Measurements from ENCODE around the gene ZNF639. TPM values are rescaled to one million over a fixed set of nuclear protein-coding genes. Genes with fewer than 3 reads are reported as not detected.

ZNF639 gene
- total RNA-seq, 1 donor from 2014 or later = 48.6 TPM

- no peak for TF ChIP-seq CTCF (IDR thresholded peaks at IDR 0.05; ENCODE audit: insufficient read depth, low read length, poor library complexity, severe bottlenecking)
- H3K27me3 ChIP-seq (ENCODE audit: control insufficient read depth, insufficient read depth, low read length) = no peaks in the 10 kb centered on the region
- H3K36me3 ChIP-seq (ENCODE audit: control insufficient read depth, insufficient read depth, low read length) = no peaks in the 10 kb centered on the region
- peak; percentile 34 for DNase-seq (ENCODE audit: low read depth)
- H3K4me3 ChIP-seq (ENCODE audit: low read depth, low read length) = no peak overlapping the region
These were observed 30.4 kb upstream of the ZNF639 start for GRCh38 chr3:179292450-179292849.

GRCh38 chr3:179297971-179298725, 24.7 kb upstream of the ZNF639 start:
- no peak for DNase-seq (ENCODE audit: low read depth)
- Histone ChIP-seq H3K4me3 (ENCODE audit: low read depth, low read length) (no peak overlapping the region), H3K27me3 (ENCODE audit: control insufficient read depth, insufficient read depth, low read length) (no peaks in the 10 kb centered on the region), H3K36me3 (ENCODE audit: control insufficient read depth, insufficient read depth, low read length) (no peaks in the 10 kb centered on the region)
- TF ChIP-seq CTCF (IDR thresholded peaks at IDR 0.05; ENCODE audit: insufficient read depth, low read length, poor library complexity, severe bottlenecking) = no peak

GRCh38 chr3:179299316-179299715, 23.5 kb upstream of the ZNF639 start:
- no peak overlapping the region for H3K4me3 ChIP-seq (ENCODE audit: low read depth, low read length)
- H3K27me3 ChIP-seq (ENCODE audit: control insufficient read depth, insufficient read depth, low read length) = no peaks in the 10 kb centered on the region
- TF ChIP-seq CTCF (IDR thresholded peaks at IDR 0.05; ENCODE audit: insufficient read depth, low read length, poor library complexity, severe bottlenecking) = no peak
- H3K36me3 ChIP-seq (ENCODE audit: control insufficient read depth, insufficient read depth, low read length) = no peaks in the 10 kb centered on the region
- no peak for DNase-seq (ENCODE audit: low read depth)

- no peaks in the 10 kb centered on the region for H3K36me3 ChIP-seq (ENCODE audit: control insufficient read depth, insufficient read depth, low read length)
- no peak for DNase-seq (ENCODE audit: low read depth)
- no peak overlapping the region for H3K4me3 ChIP-seq (ENCODE audit: low read depth, low read length)
- no peak for TF ChIP-seq CTCF (IDR thresholded peaks at IDR 0.05; ENCODE audit: insufficient read depth, low read length, poor library complexity, severe bottlenecking)
- no peaks in the 10 kb centered on the region for H3K27me3 ChIP-seq (ENCODE audit: control insufficient read depth, insufficient read depth, low read length)
These were observed 22.7 kb upstream of the ZNF639 start for GRCh38 chr3:179299999-179300613.

- Histone ChIP-seq H3K36me3 (ENCODE audit: control insufficient read depth, insufficient read depth, low read length) (no peaks in the 10 kb centered on the region), H3K27me3 (ENCODE audit: control insufficient read depth, insufficient read depth, low read length) (no peaks in the 10 kb centered on the region), H3K4me3 (ENCODE audit: low read depth, low read length) (no peak overlapping the region)
- DNase-seq (ENCODE audit: low read depth) = no peak
- TF ChIP-seq CTCF (IDR thresholded peaks at IDR 0.05; ENCODE audit: insufficient read depth, low read length, poor library complexity, severe bottlenecking) = no peak
These were observed 21.2 kb upstream of the ZNF639 start for GRCh38 chr3:179301645-179302044.
